BLaER1 (cell line): ENCODE results near the gene INPP5A.

Experiments used
- H3K27ac ChIP-seq: shearing (Covaris generic); formaldehyde crosslinking; 2 replicates; pipeline ENCODE4 v1.8.1; 2022
- H3K27me3 ChIP-seq: shearing (Covaris generic); formaldehyde crosslinking; 2 replicates; pipeline ENCODE4 v1.8.1; 2022
- H3K36me3 ChIP-seq: shearing (Covaris generic); formaldehyde crosslinking; 2 replicates; pipeline ENCODE4 v1.8.1; 2022
- H3K4me1 ChIP-seq: shearing (Covaris generic); formaldehyde crosslinking; 2 replicates; pipeline ENCODE4 v1.8.1; 2022
- H3K4me2 ChIP-seq: shearing (Covaris generic); formaldehyde crosslinking; 2 replicates; pipeline ENCODE4 v1.8.1; 2022
- H3K4me3 ChIP-seq: shearing (Covaris generic); formaldehyde crosslinking; 2 replicates; pipeline ENCODE4 v1.8.1; 2022
- H3K9ac ChIP-seq: shearing (Covaris generic); formaldehyde crosslinking; 2 replicates; pipeline ENCODE4 v1.8.1; 2022
- H3K9me3 ChIP-seq: shearing (Covaris generic); formaldehyde crosslinking; 2 replicates; pipeline ENCODE4 v1.8.1; 2022
- H4K20me1 ChIP-seq: shearing (Covaris generic); formaldehyde crosslinking; 2 replicates; pipeline ENCODE4 v1.8.1; 2022
- Cebpa-rat ChIP-seq: shearing (Covaris generic); IDR thresholded peaks from 2 replicates; pipeline ENCODE4 v1.8.1; 2022

The INPP5A gene

DNA sequence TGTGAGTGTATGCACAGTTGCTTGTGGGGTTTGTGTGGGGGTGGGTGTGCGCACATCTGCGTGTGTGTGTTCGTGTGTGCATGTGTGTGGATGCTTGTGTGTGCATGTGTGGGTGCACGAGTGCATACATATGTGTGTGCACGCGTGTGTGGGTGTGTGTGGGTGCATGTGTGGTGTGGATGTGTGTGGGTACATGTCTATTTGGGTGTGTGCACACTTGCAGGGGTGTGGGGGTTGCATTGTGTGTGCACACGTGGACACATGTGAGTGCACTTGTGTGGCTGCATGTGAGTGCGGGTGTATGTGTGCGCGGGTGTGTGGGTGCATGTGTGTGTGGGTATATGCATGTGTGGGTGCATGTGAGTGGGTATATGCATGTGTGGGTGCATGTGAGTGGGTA lies 174.7 kb downstream of the INPP5A start:
- no peak for TF ChIP-seq Cebpa-rat
- peaks cover 26% of the 10 kb centered on the region for H3K4me1 ChIP-seq
- no peak overlapping the region for H3K9ac ChIP-seq
- H3K27ac ChIP-seq = no peak overlapping the region
- H3K4me2 ChIP-seq = no peak overlapping the region
- H3K4me3 ChIP-seq = no peak overlapping the region
- peaks cover 41% of the 10 kb centered on the region for H4K20me1 ChIP-seq
- 0 out of 2 replicates have a peak, but pooled peaks cover 2% of the 10 kb centered on the region for H3K9me3 ChIP-seq
- no peaks in the 10 kb centered on the region for H3K27me3 ChIP-seq
- H3K36me3 ChIP-seq = peaks cover 45% of the 10 kb centered on the region; the same call in 1 of the 2 replicates

- TF ChIP-seq Cebpa-rat = no peak
- Histone ChIP-seq H3K27me3 (no peaks in the 10 kb centered on the region), H3K4me3 (no peak overlapping the region), H3K9ac (no peak overlapping the region), H3K36me3 (peaks cover 45% of the 10 kb centered on the region; the same call in 1 of the 2 replicates), H4K20me1 (peaks cover 37% of the 10 kb centered on the region), H3K4me2 (no peak overlapping the region), H3K9me3 (0 out of 2 replicates have a peak, but pooled peaks cover 4% of the 10 kb centered on the region), H3K27ac (no peak overlapping the region), H3K4me1 (peaks cover 22% of the 10 kb centered on the region)
Observed at GRCh38 chr10:132712743-132713142, 175.2 kb downstream of the INPP5A start.

- TF ChIP-seq Cebpa-rat = no peak
- no peak overlapping the region for H3K27ac ChIP-seq
Observed at GRCh38 chr10:132713421-132714095, 176.0 kb downstream of the INPP5A start.

GRCh38 chr10:132714096-132714985 lies 176.8 kb downstream of the INPP5A start:
- no peak overlapping the region for H3K4me2 ChIP-seq
- H3K9ac ChIP-seq = no peak overlapping the region
- peaks cover 42% of the 10 kb centered on the region; the same call in 1 of the 2 replicates for H3K36me3 ChIP-seq
- H4K20me1 ChIP-seq = peaks cover 23% of the 10 kb centered on the region
- H3K4me3 ChIP-seq = no peak overlapping the region
- no peaks in the 10 kb centered on the region for H3K27me3 ChIP-seq
- peaks cover 19% of the 10 kb centered on the region for H3K9me3 ChIP-seq
- peaks cover 7% of the 10 kb centered on the region for H3K4me1 ChIP-seq
- H3K27ac ChIP-seq = no peak overlapping the region
- TF ChIP-seq Cebpa-rat = no peak

More at GRCh38 chr10:132713421-132714095, 176.0 kb downstream of the INPP5A start:
- Histone ChIP-seq H3K9ac (no peak overlapping the region), H3K9me3 (peaks cover 12% of the 10 kb centered on the region), H3K4me1 (peaks cover 14% of the 10 kb centered on the region), H3K4me3 (no peak overlapping the region), H3K4me2 (no peak overlapping the region), H3K36me3 (peaks cover 43% of the 10 kb centered on the region; the same call in 1 of the 2 replicates), H4K20me1 (peaks cover 28% of the 10 kb centered on the region), H3K27me3 (no peaks in the 10 kb centered on the region)

DNA sequence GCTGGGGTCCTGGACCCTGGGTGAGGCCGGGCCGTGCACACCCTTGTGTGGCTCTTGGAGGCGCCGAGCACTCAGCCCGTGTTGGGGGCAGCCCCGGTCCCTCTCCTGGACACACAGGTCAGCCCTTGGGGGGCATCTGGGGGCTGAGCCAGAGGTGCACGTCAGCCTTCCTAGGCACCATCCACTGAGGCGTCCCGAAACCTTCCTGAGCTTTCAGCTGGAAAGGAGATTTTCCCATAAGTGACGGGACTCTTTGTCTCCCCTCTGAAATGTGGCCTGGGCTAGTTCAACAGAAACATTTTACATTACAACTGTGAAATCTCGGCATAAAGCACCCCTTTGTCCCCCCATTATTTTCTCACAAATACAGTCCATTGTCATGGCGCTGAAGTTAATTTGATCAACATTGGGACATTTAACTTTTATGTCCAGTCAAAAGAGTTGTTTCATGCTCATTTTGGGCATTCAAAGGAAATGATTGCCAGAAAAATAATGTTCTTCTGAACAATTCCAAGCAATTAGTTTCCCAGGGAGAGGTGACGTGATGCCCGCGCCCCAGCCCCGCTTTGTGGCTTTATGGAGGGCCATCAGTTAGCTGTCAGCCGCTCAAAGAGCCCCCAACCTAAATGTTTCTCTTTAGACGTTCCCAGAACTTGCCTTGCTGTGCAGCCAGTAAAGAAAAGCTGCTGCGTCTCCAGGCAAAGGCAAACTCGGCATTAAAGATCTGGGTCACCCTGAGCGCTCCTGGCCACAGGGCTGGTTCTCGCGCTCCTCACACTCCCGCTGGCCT lies 177.6 kb downstream of the INPP5A start:
- Histone ChIP-seq H4K20me1 (peaks cover 15% of the 10 kb centered on the region), H3K4me2 (no peak overlapping the region), H3K9ac (no peak overlapping the region), H3K4me1 (0 out of 2 replicates have a peak, but pooled peaks cover 3% of the 10 kb centered on the region), H3K27me3 (no peaks in the 10 kb centered on the region), H3K4me3 (no peak overlapping the region), H3K9me3 (peaks cover 19% of the 10 kb centered on the region), H3K36me3 (peaks cover 42% of the 10 kb centered on the region; the same call in 1 of the 2 replicates), H3K27ac (no peak overlapping the region)
- TF ChIP-seq Cebpa-rat = no peak

DNA sequence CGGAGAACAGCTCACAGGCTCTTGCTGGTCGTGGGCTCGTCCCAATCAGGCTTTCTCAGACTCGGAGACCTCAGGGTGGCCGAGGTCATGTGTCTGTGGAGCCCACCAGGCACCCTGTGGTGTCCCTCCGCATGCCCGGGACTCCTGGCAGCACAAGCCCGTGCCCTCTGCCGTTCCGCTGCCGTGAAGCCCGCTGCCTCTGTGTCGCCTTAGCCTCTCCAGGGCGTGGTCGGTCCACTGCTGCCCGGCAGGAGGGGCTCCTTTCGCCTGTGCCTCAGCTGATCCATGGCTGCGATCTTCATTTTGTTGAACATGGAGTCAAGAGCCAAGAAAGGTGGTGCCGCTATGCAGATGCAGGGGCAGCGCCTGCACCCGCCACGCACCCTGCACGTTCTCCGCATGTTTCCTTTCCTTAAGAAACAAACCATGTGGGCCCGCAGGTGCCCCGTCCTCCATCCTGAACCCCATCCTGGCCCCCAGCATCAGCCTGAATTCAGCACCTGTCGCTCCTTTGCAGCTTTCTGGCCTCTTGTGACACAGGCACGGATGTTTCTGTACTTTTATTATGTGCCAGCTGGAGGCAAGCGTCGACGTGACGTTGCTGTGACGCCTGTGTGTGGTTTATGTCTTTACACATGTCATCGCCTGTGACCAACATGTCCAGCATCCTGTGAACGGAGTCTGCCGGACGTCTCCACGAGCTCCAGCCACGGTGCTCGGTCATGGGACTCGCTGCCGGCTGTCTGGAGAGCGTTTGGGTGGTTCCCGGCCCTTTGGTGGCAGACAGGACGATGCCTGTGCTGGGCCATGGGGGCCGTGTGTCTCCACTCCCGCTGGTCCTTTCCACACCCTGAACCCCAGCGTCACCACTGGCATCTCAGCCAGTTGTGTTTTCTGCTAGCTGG lies 178.4 kb downstream of the INPP5A start:
- H3K27ac ChIP-seq = no peak overlapping the region

DNA sequence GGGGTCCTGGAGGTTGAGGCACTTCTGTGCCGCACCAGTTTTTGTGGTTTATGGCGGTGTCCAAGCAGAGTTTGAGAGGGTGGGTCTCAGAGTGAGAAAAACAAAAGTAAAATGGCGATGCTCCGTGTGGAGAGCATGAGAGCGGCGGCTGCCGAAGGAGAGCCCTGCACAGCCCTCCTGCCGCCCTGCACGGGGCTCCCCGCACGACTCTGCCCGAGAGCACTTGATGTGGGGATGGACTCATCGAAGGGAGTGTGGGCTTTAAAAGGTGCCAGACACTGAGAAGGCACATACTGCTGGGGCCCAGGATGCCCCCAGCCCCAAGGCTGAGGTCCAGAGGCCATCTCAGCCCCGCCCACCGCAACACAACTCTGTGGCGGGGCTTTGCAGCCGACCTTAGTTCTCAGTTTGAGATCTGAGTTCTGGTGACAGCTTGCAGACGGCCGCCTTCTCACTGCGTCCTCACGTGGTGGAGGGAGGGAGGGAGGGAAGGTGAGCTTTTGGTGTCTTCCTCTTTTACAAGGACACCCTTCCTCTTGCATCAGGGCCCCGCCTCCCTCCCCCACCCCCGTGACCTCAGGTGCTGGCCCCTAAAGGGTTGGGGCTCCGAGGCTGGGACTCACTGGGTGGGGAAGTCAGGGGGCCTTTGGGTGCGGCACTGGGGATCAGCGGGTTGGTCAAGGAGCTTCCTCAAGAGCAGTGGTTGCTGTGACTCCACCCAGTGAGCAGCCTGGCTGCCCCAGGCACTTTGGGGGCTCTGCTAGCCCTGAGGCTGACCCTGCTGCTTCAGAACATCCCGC lies 179.3 kb downstream of the INPP5A start:
- Histone ChIP-seq H3K27ac (no peak overlapping the region), H3K9ac (no peak overlapping the region), H3K27me3 (no peaks in the 10 kb centered on the region), H3K4me3 (no peak overlapping the region), H3K9me3 (peaks cover 19% of the 10 kb centered on the region), H3K36me3 (peaks cover 35% of the 10 kb centered on the region; the same call in 1 of the 2 replicates), H3K4me2 (no peak overlapping the region), H4K20me1 (peaks cover 24% of the 10 kb centered on the region), H3K4me1 (peaks cover 20% of the 10 kb centered on the region)
- no peak for TF ChIP-seq Cebpa-rat

More for the DNA sequence above, 178.4 kb downstream of the INPP5A start:
- Histone ChIP-seq H3K36me3 (peaks cover 38% of the 10 kb centered on the region; the same call in 1 of the 2 replicates), H3K27me3 (no peaks in the 10 kb centered on the region), H3K9ac (no peak overlapping the region), H4K20me1 (peaks cover 16% of the 10 kb centered on the region), H3K4me3 (no peak overlapping the region), H3K9me3 (peaks cover 19% of the 10 kb centered on the region), H3K4me2 (no peak overlapping the region), H3K4me1 (peaks cover 11% of the 10 kb centered on the region)
- no peak for TF ChIP-seq Cebpa-rat

DNA sequence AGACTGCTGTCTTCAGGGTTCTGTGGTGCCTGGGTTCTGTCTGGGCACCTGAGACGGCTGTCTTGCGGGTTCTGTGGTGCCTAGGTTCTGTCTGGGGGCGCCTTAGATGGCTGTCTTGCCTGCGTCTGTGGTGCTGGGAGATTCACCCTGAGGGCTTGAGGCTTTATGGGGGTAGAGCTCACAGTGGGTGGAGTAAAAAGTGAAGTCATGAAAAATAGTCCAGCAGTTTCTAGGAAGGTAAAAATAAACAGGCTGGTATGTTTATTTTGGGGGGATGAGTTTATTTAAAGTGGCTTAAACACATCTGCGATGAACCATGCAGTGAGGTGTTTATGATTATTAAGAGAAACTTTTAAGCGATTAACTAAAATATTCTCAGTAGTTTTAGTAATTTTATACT lies 184.1 kb downstream of the INPP5A start:
- Histone ChIP-seq H3K4me1 (peaks cover 60% of the 10 kb centered on the region), H4K20me1 (peaks cover 61% of the 10 kb centered on the region), H3K27me3 (no peaks in the 10 kb centered on the region), H3K4me2 (peak overlapping the region; percentile 87), H3K9ac (peak overlapping the region; percentile 58), H3K27ac (peak overlapping the region; percentile 56; the same call in 1 of the 2 replicates), H3K36me3 (peaks cover 14% of the 10 kb centered on the region), H3K9me3 (peaks cover 19% of the 10 kb centered on the region), H3K4me3 (no peak overlapping the region)
- TF ChIP-seq Cebpa-rat = no peak
